Measurements from ENCODE around the gene CALM3. TPM values are rescaled to one million over a fixed set of nuclear protein-coding genes. Genes with fewer than 3 reads are reported as not detected.

CALM3 gene
- total and polyA plus RNA-seq, 2 of the 13 experiments (the other 11 are each of a cell fraction or from before 2014, with no cell fraction given) = 239 to 258 TPM

GRCh38 chr19:46614114-46614722 lies 13.1 kb downstream of the CALM3 start (continued):
- no peak; the same call in 1 of the 2 replicates for TF ChIP-seq AHDC1 (CRISPR knock-in tag; IDR thresholded peaks at IDR 0.05; ENCODE audit: borderline replicate concordance)

GRCh38 chr19:46615966-46616365 lies 14.8 kb downstream of the CALM3 start:
- peaks cover 21% of the 10 kb centered on the region for H3K4me1 ChIP-seq (ENCODE audit: insufficient read depth, low read length)
- peaks cover 0 to 28% of the 10 kb centered on the region in 2 experiments; a peak in 3 of 5 replicates for H3K27me3 ChIP-seq (ENCODE audit: control insufficient read depth in 1 of 2, insufficient read depth in 2 of 2, low read length in 2 of 2)
- no peak overlapping the region for H3K4me2 ChIP-seq (ENCODE audit: low read depth, low read length)
- no peak for ATAC-seq
- 0 out of 5 replicates have a peak, but pooled peaks cover 0 to 1% of the 10 kb centered on the region in 2 experiments for H3K36me3 ChIP-seq (replicated peaks in 1 of 2; ENCODE audit: control insufficient read depth in 1 of 2, insufficient read depth in 2 of 2, low read length in 2 of 2)
- no peak for FAIRE-seq
- H2AFZ ChIP-seq (ENCODE audit: low read length) = no peak overlapping the region
- H4K20me1 ChIP-seq (ENCODE audit: insufficient read depth, low read length) = no peaks in the 10 kb centered on the region
- no peak overlapping the region for H3K27ac ChIP-seq (ENCODE audit: extremely low read length, insufficient read depth, low read length)
- in situ Hi-C loops (cut with HindIII; ENCODE audit: extremely low pct_ligation_motif_present, low pct_unique_long_range_greater_than_20kb) = loop anchor here (10.0 kb wide), 1 partner anchor 49 kb away; the partner anchor contains the start of gene DACT3
- 0 out of 2 replicates have a peak, but pooled peaks have one; percentile 17 for TF ChIP-seq RARA (CRISPR knock-in tag; IDR thresholded peaks at IDR 0.05)
- no peak for TF ChIP-seq CHD2 (IDR thresholded peaks at IDR 0.05; ENCODE audit: low read depth, low read length)
- no peaks in the 10 kb centered on the region for H3K9me3 ChIP-seq (ENCODE audit: low read length)
- BruUV-seq (replicated peaks) = no TSS peak
- WGBS (ENCODE audit: low lambda C conversion rate) = 32% methylated on average over 10 of the region's 10 CpGs
- no peak overlapping the region for H3K9ac ChIP-seq (ENCODE audit: insufficient read depth, low read depth, low read length)
- ChIA-PET POLR2A (interaction anchor here (1.4 to 1.5 kb wide), 2 partner anchors 13 to 45 kb away, joined by 8 to 12 read pairs; partner anchors contain the start of gene DACT3), CTCF (ENCODE audit: low intra/inter-chr PET ratio, low total read pairs) (interaction anchor here (1.9 to 2.8 kb wide), 2 partner anchors 9 to 46 kb away, joined by 5 to 29 read pairs; partner anchors contain the start of genes DACT3 and PTGIR)
- H3K79me2 ChIP-seq (ENCODE audit: insufficient read depth, low read length) = no peaks in the 10 kb centered on the region
- intact Hi-C loops (cut with micrococcal nuclease; ENCODE audit: unreplicated experiment) = no loop called here
- no peak for DNase-seq (ENCODE audit: low spot score)
- no peak overlapping the region for H3K4me3 ChIP-seq (replicated peaks in 1 of 3; ENCODE audit: insufficient read depth in 1 of 3, low read depth in 2 of 3, low read length in 3 of 3)

All from HepG2 (cell line).